NCI-H1694 treated with DMSO at 0.1 percent for 48 hours (cell line): ENCODE measurements around the gene TACR2.

ENCODE experiments used
- DNase-seq: peaks from one replicate; lab custom pipeline; 2025; lab: John Stamatoyannopoulos, UW

TACR2 gene

DNA sequence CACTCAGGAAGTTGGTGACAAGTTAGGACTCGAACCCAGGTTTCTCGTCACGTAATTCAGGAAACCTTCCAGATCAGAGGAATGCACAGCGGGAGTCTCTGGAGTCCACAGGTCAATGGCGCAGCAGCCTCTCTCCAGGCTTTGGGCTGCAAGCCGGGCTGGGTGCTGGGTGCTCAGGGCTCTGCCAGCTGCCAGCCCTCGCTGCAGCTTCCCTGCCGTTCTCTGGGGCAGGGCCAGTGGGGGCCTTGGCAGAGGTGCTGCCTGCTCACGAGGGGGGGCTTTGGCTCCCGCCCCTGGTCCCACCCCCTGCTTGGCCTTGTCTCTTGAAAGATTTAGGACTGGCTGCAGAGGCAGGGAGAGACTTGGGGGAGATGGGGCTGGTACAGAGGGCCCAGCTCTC is at the start of gene TACR2:
TSS of gene TACR2 (minus strand) at position 224 of the 400 bp plus-strand sequence. CDS start 595 bp downstream, outside the sequence.
- DNase-seq = no peak

GRCh38 chr10:69466158-69466490 is 49.4 kb upstream of the TACR2 start:
- no peak for DNase-seq

GRCh38 chr10:69465457-69466157 is 48.9 kb upstream of the TACR2 start:
- DNase-seq = no peak

GRCh38 chr10:69464801-69465401 is 48.2 kb upstream of the TACR2 start:
- no peak for DNase-seq

GRCh38 chr10:69464401-69464800 is 47.7 kb upstream of the TACR2 start:
- no peak for DNase-seq

DNA sequence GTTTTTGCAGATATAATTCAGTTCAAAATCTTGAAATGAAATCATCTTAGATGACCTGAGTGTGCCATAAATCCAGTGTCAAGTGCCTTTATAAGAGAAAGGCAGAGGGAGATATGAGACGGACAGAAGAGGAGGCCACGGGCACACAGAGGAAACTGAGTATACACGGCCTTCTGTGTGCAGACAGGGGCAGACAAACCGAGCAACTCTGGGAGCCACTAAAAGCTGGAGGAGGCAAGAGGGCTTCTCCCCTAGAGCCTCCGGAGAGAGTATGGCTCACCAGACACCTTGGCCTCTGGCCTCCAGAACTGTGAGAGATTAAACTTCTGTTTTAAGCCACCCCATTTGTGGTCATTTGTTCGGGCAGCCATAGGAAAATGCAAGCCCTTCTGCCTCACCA is 47.2 kb upstream of the TACR2 start:
- no peak for DNase-seq

DNA sequence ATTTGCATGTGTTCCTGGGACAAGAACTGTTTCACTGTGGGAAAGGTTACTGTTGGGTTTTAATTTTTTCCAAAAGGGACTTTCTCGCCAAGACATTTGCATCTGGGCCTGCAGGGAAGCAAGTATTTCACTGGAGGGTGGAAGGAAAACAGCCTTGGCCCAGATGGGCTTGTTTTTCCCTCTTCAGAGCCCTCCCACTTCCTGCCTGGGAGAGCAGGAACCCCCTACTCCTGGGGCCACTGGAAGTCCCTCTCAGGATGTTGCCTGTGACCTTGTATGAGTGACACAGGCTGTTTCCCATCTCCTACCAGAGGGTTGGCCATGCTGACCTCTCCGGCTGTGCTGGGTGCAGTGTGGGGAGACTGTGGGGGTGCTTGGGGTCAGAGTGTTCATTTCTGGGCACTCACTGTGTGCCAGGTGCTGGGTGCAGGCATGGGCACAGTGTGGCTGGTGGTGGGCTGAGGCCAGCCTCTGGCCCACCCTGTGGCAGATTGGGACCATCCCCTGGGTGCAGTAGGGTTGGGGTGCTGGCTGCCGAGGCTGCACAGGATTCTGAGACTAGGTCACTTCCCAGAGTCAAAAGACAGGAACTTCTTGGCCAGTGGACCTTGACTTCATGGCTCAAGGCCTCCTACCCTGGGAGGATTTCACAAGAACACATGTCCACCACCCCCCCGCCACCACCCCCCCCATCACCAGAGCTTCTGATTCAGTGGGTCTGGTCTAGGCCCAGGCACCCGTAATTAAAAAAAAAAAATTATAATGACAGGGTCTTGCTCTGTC is 44.7 kb upstream of the TACR2 start:
- DNase-seq = no peak

DNA sequence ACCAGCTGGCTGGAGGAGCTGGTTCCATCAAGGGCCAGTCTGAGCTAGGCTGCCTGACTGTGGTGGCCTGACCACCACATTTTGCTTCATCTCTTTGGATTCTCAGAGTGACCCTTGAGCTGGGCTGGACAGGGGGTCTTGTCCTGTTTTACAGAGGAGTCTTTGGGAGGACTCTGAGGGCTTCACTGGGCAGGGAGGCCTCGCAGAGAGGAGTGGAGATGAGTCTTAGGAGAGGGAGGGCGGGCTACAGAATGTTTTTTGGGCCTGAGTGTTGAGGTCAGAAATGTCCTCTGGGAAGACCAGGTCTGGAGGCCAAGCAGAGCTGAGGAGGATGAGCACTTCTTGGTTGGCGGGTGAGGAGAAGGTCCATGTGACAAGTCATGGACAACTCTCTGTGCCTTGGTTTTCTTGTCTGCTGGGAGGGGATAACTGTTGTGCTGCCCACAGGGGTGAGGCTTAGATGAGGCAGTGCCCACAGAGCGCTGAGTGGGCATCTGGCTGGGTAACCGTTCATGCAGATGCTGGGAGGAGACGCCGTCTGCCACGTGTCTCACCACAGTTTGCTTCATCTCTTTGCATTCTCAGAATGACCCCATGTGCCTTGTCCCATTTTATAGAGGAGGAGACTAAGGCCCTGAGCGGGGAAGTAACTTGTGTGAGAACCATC is 44.0 kb upstream of the TACR2 start:
- DNase-seq = no peak

DNA sequence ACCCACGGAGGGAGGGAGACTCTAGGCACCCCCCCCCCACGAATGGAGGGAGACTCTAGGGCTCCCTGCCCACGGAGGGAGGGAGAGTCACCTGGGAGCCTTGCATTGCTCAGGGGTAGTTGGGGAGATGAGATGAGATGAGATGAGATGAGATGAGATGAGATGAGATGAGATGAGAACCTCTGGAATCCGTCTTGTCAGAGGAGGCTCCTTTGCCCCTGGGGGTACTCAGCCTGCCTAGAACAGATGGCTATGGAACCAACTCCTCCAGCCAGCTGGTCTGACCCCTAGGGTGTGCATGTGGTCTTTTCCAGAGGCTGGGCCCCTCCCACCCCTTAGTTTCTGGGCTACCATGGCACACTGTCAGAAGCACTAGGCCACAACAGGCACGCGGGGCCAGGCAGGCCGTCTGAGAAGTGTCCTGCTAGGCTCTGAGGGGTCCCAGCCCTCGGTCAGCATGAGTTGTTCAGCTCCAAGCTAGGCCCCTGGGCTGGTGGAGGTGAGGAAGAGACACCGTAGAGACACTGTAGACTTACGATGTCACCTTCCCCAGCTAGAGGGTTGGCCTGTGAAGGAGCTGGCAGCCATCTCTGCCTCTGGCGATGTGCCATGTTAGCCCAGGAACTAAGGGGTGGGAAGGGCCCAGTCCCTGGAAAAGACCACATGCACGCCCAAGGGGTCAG is 43.3 kb upstream of the TACR2 start:
- DNase-seq = no peak

GRCh38 chr10:69459101-69459790 is 42.5 kb upstream of the TACR2 start:
- DNase-seq = no peak

DNA sequence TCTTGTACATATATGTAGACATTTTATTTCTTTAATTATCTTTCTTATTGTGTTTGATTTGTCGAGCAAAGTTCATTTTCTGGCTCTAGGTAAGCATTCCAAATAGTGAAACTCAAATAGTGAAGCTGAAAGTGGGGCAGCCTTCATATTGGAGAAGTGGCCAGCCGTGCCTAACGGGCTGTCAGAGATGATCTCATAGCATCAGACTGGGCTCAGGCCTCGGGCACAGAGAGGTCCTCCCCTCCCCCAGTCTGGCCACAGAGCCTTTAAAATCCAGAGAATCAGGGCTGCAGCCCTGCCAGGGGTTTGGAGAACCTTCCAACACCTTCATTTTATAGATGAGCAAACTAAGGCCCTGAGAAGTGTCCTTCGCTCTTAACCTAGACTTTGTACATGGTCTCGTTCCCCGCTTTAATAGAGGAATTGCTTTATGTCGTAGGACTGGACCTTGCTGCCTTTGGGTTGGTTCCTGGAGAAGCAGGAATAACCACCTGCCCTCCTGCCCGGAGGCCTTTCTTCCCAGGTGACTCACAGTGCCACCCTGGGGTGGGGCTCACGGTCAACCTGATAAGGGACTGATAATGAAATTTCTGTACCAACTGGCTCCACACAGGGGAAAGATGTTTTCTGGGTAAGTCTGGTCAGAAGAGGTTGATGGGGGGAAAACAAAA is 41.8 kb upstream of the TACR2 start:
- DNase-seq = no peak

DNA sequence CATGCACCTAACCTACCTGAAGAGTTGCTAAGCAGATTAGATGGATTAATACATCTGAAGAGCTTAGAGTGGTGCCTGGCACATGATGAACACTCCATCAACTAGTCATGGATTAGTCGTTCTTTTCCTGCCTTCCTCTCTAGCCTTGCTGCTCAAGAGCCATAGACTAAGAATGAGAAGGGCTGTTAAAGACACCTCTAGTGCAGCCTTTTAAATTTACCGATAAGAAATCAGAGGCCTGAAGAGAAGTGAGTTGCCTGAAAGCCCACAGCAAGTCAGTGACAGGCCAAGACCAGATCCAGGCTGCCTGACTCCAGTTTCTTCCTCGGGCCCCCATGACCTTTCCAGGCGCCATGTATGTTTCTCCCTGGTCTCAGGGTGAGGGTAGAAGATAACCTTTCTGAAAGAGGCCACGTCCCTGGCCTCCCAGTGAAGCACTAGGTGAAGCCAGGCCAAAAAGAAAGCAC is 41.1 kb upstream of the TACR2 start:
- DNase-seq = no peak

DNA sequence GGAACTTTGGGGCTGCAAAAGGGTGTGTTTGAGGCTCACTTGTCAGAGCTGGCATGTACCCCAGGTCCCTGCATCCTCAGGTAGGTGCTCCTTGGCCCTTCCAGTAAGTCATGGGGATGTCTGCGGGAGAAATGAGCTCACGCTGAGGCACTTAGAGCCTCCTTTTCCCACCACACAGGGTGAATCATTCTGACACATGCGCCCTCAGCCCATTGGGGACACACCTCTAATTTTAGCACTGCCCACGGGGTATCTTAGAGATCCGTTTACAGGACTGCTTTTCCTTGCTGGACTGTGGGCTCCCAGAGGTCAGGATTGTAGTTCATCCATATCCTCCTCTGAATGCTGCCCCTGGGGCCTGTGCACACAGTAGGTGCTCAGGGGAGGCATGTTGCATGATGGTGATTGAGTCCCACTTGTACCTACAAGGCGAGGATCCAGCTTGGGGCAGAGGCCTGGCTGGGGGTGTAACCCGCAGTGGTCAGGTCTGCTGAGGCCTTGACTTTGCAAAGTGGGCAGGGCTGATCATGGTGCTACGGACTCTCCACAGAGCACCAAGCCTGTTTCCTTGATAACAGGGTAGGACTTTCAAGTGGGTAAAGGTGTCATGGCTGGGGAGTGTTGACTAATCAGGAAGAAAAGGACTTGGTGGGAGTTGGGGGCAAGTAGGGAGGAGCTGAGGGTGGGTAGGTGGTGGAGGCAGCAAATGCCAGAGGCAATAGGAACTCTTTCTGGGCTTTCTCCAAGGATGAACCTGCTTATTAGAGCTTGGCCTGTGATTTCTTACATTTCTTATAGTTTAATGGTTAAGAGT is 40.4 kb upstream of the TACR2 start:
- DNase-seq = no peak

DNA sequence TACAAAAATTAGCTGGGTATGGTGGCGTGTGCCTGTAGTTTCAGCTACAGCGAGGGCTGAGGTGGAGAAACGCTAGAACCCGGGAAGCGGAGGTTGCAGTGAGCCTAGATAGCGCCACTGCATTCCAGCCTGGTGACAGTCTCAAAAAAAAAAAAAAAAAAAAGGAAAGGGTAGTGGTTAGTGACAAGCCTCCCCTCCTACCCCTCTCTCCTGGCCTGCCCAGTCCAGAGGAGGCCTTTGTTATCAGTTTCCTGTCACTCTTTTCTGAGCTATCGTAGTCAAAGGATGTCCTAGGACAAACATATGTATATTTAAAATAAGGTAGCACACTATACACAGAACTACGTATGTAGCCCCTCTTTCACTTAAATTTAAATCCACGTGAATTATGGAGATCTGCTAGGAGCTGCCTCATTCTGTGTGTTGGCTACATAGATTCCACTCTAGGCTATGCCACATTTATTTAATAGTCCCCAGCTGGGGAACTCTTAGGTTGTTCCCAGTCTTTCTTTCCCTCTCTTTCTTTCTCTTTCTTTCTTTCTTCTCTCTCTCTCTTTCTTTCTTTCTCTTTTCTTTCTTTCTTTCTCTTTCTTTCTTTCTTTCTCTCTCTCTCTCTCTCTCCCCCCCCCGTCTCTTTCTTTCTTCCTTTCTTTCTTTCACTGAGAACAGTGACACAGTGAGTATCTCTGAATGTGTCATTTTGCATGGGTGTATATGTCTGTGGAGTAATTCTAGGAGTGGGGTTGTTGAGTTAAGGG is 38.5 kb upstream of the TACR2 start:
- no peak for DNase-seq

DNA sequence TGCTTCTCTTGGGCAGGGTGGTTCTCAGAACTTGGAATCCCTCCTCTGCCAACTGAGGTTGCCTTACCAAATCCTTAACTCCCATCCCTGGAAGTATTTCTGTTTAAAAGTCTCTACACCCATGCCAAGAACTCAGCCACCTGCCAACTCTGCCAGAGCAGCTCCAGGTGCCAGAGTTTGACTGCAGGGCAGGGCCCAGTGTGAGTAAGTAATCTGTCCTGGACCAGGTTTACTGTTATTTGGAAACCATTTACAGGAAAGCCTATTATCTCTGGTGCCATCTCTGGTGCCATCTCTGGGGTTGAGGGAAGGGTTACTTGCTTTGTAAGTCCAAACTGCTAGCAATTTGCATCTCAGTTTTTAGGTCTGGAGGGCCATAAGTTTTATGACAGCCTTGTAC is 37.1 kb upstream of the TACR2 start:
- DNase-seq = no peak

- no peak for DNase-seq
Measured at GRCh38 chr10:69452676-69453415, 36.1 kb upstream of the TACR2 start.

DNA sequence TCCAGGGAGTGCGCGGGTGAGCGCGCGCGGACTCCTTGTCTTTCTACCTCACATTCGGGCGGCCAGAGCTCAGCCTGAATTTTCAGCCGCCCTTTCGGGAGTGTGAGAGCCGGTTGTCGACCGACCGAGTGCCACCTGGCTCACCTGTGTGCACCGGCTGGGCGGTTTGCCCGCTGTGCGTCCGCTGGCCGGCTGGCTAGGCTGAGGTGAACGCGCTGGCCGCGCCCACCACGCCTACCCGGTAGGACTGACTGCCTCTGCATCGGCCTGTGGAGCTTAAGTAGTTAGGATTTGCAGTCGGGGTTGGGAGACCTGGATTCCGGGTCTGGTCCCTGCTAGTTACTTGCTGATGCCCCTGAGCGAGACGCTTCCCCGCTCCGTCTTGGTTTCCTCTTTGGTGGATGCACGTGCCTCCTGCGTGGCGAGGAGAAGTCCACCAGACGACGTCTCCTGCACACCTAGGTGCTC is 35.1 kb upstream of the TACR2 start:
- DNase-seq = no peak

DNA sequence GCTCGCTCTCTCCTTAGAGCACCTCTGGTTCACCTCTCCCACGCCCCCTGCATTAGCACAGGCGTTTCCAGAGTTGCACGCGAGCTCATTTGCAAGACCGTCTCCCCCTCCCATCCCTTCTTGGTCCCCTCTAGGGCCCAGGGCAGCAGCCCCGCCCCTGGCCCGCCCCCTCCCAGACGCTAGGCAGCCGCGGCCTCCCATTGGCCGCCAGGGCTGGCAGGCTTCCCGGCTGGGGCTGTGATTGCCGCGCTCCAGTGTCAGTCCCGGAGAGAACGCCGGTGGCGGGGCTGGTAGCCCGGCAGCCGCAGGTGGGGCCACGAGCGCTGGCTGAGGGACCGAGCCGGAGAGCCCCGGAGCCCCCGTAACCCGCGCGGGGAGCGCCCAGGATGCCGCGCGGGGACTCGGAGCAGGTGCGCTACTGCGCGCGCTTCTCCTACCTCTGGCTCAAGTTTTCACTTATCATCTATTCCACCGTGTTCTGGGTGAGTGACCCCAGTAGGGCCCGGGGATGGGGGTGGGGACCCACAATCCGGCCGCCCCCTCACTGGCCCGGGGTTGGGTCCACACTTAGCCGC is 34.6 kb upstream of the TACR2 start, which contains the start of gene TSPAN15:
TSS of gene TSPAN15 (plus strand) at position 257 of the 575 bp plus-strand sequence. CDS start at position 387, 130 bp downstream.
- peak; percentile 60 for DNase-seq
